Colon (tissue), 2 donors: ENCODE results near the gene C14orf93.

Source experiments
- FAIRE-seq: peaks from 2 replicates; lab custom pipeline; 2012; peaks lifted over from hg19 to GRCh38; lab: Jason Lieb, UNC
- donor health status: control.
- donor health status: control.

Gene C14orf93

DNA sequence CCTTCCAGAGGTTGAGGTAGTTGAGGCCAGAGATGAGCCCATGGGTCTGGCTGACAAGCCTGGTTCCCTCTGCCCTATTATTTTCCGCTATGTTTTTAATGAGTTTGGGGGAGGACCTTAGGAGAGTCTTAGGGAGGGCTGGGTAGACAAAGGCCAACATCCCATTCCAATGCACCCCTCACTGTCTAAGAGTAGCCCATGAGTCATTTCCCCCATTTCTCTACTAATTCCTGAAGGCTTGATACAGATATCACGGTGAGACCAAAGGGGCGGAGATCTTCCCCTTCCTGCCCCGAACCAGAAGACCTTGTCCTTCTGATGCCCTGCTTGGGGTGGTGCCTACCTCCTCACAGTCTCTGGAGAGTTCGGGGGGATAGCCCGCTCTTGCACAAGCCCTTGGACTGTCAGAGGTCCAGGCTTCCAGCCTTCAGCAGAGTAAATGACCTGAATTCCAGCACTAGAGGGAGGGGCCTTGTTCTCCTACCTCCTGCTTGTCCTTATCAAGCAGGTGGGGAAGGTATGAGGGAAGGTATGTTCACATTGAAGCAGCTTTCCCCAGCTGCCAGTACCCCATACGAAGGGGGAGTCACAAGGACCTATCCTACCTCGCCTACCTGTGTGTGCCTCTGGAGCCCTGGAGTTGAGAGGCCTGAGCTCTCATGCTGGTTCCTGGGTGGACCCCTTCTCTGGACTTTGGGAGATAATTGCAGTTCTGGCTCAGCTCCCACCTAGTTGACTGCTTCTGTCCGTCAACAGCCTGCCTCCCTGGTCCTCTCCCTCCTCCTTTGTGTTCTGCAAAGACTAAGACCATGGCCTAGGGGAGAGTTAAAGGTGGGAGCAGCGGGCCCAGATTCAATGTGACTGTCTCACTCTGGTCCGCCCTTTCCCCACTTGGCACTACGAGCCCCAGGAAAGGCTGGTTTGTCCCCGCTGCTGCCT lies 35.7 kb upstream of the C14orf93 start:
- no peak for FAIRE-seq

DNA sequence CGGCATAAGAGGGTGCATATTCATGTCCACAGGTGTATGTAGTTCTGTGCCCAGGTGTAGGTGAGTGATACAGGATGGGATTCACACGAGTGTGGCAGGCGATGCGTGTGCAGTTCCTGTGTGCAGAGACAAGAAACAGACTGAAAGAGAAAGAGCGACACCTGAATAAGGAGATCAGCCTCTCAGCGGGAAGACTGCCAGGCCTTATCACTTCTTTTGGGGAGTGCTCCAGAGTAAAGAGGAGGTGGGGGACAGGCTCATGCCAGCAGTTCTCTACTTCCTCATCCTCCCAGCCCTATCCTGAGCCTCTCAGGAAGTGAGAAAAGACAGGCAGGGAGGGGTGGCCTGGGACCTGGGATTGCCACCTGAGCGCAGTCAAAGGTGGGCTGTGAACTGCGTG lies 34.9 kb upstream of the C14orf93 start:
- FAIRE-seq = no peak

DNA sequence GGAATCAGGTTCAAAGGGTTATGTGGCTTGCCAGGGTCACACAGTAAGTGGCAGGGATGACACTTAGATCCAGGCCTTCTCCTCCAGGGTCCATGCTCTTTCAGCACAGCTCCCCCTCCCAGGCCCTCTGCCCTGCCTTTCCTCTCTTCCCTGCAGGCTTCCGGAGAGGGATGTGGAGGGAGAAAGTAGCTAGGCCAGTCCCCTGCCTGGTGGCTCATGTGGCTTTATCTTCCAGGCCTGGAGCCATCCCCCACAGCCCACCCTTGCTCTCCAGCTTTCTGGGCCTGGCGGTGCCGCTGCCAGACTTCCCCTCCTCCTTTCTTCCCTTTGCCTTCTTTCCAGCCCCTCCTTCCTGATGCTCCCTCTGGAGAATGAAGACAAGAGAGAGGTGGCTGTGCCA lies 33.8 kb upstream of the C14orf93 start:
- no peak for FAIRE-seq

DNA sequence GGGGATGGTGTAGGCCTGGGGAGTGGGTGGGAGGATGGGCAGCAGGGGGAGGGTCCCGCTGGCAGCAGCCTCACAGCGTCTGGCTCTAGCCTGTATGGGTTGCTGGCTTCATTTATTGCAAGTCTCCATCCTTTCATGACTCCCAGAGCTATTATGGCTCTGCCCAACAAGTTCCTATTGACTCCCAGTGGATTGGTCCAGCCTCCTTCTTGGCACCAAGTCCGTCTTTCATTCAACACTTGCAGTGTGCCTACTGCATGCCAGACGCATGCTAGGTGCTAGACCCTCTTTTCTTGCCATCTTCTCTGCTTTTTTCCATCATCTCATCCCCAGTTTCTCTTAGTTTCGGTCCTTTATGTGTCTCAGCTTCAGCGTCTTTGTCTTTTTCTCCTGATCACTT lies 33.2 kb upstream of the C14orf93 start:
- FAIRE-seq = no peak

DNA sequence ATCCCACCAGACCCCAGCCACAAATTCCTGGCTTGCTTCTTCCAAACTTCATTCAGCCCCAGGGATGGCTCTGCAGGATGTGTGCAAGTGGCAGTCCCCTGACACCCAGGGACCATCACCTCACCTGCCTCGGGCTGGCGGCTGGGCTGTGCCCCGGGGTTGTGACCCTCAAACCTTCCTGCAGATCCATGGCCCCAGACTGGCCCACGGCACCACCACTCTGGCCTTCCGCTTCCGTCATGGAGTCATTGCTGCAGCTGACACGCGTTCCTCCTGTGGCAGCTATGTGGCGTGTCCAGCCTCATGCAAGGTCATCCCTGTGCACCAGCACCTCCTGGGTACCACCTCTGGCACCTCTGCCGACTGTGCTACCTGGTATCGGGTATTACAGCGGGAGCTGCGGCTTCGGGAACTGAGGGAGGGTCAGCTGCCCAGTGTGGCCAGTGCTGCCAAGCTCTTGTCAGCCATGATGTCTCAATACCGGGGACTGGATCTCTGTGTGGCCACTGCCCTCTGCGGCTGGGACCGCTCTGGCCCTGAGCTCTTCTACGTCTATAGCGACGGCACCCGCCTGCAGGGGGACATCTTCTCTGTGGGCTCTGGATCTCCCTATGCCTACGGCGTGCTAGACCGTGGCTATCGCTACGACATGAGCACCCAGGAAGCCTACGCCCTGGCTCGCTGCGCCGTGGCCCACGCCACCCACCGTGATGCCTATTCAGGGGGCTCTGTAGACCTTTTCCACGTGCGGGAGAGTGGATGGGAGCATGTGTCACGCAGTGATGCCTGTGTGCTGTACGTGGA lies 32.4 kb upstream of the C14orf93 start, which contains the start of gene PSMB11:
Gene PSMB11, plus strand, starts transcription at position 51 of the 804 bp plus-strand sequence. Its CDS starts 14 bp downstream, at position 65.
- FAIRE-seq = no peak

DNA sequence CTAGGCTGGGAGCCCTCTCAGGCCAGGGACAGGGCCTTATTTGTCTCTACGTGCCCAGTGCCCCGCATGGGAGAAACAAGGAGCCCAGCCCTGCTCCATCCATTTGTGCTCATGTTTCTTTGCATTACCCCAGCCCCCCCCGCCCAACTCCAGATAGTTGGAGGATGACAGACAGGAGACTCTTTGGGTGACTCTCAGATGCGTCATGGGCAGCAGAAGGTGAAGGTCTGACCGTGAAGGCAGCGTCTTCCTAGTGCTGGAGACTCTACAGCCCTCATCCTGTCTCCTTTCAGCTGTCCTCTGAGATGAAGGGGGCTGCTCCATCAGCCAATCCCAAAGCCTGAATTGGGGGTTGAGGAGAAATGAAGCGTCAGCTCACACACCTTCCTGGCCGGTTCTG lies 31.8 kb upstream of the C14orf93 start:
- FAIRE-seq = no peak

DNA sequence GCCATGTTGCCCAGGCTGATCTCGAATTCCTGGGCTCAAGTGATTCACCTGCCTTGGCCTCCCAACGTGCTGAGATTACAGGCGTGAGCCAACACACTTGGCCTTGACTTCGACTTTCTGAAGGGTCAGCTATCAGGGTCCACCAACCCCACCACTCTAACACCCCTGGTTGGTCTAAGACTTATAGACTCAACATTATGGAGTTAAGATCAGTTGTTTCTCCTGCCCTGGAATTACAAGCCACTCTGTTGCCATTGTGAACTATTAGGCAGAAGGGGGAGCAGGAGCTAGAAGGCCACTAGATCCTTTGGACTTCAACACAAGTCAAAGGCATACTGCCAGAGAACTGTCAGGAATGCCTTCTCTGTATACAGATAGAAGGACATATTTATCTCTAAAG lies 30.2 kb upstream of the C14orf93 start:
- FAIRE-seq = no peak

DNA sequence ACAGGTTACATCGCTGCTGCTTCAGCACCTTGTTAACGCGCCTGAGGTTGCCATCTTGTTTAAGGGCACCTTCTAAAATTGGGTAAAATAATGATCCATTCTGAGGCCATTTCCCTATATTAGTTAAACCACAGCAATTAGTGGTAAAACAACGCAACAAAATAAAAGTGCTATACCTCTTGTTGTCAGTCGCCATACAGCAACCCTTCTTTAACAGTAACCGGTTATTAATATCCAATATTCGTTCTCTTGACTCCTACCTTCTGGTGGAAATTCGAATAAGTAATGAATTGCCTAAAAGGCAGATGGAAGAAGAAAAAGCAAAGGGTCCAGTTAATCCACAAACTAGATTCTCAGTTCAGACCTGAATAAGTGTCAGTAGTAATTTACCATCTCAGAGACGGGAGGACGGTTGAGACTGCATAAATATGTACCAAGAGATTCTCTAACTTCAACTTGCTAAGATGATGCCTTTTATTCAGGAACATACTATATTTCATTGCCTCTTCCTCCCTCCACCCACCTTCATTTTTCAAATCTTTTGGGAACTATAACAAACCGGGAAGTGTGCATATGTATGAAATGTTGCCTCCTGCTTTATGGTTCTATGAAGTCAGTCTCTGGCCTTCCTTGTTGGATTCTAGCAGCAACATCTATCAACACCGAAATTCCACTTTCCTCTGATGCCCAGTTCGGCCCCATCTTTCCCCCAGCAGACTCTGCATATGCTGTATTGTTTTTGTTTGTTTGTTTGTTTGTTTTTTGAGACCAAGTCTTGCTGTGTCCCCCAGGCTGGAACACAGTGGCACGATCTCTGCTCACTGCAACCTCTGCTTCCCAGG lies 25.6 kb upstream of the C14orf93 start:
- no peak for FAIRE-seq

DNA sequence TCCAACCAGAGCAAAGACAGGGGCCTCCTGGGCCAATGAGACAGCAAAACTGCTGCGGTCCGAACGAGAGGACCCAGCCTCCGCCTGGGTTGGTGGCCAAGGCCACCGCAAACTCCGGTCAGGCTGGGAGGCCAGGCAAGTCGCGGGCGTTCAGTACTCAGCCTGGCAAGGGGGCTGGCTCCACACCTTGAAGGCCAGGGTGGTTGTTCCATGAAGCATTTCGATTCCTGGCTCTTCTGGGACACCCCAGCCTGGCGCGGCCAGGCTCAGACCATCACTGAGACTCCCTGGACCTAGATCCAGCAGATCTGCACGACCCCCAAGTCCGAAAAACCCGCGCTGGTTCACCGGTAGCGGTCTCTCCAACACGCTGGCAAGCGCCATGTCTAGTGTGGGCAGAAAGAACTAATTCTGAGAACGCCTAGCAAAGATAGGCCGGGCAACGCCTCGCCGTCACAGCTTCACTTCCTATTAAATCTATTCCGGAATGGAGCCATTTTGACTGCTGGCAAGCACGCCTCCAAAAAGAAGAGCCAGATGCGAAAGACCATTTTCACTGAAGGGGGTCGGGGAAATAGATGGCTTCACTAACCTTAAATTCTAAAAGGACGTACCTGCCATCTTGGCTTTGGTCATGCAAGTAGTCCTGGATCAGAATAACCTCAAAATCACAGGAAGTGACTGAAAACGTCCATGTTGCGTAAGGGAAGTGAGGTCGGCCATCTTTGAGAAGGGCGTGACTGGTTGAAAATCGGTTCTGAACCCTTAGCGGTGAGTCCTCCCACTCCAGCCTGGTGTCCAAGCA lies 24.8 kb upstream of the C14orf93 start, which contains the start of gene PSMB5:
Gene PSMB5, minus strand, starts transcription at position 403 of the 805 bp plus-strand sequence. Its CDS starts 19 bp downstream, at position 384.
- no peak for FAIRE-seq

DNA sequence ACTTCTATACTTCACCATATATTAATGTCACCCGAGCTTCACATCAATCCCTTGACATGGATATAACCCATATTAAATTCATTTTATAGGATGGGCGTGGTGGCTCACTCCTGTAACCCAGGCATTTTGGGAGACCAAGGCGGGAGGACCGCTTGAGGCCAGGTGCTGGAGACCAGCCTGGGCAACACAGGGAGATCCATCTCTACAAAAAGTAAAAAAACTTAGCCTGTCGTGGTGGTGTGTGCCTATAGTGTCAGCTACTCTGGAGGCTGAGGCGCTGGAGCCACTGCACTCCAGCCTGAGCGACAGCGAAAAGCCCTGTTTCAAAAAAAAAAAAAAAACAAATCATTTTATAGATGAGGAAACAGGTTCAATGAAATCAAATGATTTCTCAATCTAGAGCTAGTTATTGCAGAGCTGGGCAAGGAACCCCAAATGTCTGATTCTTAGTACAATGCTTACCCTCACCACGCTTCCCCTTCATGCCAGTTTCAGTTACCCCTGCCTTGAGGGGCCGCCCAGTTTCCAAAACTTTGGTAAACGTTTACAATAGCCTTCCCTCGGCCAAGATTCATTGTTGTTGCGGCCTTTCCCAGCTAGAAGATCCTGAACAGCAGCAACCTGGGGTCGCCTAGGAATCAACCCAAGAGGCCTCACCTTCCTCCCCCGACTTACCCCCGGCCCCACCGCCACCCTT lies 24.0 kb upstream of the C14orf93 start:
- FAIRE-seq = no peak

DNA sequence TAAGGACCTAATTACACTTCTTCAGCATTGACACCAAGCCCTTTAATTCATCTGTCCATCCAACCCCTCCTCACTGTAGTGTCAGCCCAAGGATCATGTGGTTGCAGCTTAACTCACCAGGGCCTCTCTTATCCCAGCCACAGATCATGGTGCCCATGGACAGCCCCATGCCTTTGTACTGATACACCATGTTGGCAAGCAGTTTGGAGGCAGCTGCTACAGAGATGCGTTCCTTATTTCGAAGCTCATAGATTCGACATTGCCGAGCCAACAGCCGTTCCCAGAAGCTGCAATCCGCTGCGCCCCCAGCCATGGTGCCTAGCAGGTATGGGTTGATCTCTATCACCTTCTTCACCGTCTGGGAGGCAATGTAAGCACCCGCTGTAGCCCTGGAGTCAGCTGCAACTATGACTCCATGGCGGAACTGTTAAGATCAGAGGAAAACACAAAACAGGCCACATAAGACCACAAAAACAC lies 23.3 kb upstream of the C14orf93 start:
- no peak for FAIRE-seq

DNA sequence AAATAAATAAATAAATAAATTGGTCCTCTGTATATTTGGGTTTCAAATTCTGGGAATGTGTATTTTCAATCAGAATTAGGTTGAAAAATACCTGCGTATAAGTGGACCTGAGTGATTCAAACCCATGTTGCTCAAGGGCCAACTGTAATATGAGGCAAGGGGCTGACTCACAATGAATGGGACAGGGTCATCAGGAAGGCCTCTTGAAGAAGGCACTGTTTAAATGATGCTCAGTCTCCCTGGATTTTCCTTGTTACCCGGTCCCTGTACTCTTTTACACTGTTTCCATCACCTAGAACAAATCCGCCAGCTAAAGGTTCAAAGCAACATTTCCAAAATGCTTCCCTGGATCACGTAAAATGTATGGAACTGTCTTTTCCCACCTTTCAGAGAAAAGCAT lies 21.0 kb upstream of the C14orf93 start:
- no peak for FAIRE-seq

DNA sequence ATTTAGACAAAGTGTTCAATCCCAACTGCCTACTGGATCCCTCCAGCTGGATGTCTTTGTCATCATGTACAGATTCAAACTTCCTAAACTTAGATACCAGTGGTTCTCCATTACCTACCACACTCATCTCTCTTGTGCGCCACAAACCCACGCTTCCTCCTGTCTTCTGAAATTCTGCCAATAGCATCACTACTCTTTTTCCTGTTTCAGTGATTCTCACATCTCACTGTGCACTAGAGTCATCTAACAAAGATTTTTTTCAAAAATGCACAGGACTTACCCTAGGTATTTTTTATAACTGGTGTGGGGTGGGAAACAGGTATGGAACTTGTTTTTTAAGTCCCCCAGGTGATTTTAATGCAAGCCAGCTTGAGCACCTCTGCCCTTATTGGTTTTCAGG lies 18.9 kb upstream of the C14orf93 start:
- FAIRE-seq = no peak

DNA sequence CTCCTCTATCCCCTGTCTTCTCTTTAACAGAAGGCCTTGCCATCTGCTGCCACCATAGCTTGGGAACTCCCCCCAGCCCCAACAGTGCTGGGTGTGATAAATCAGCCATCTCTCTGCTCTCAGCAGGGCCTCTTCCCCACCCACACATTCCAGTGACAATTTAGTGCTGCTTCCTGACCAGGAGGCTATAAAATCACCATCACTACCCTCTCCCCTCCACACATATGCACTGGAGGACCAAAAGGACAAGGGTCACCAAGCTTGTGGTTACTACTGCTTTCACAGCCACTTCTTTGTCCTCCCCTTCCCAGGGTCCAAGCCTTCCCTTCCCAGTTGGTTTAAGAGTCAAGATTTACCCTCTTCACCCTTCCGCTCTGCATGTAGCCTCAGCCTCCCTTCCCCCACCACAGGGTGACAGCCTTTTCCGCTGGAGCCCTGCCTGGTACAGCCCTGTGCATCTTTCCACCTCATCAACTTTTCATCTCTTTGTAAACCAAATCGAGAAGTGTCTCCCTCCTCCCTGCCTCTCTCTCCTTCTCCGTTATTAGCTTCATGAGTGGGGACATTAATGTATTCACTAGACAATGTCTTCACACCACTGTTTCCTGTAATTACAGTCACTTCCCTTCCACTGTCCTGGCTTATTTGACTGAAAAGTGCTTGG lies 15.3 kb upstream of the C14orf93 start:
- no peak for FAIRE-seq

DNA sequence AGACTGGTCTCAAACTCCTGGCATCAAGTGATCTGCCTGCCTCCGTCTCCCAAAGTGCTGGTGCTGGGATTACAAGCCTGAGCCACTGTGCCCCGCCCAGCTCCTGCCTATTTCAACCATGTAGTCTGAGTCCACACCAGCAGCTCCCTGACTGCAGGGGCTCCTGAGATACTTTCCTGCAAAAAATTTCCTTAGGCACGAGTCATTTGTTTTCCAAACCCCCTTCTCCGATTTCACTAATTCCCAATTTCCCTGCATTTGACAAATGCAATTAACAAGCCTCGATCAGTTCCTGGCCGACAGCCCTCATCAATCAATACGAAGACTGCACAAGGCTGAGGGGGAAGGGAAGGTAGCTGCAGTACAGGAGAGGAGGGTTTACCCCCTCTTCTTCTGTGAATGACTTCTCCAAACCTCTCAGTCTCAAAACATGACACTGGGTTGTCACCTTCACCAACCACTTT lies 14.7 kb upstream of the C14orf93 start:
- no peak for FAIRE-seq

DNA sequence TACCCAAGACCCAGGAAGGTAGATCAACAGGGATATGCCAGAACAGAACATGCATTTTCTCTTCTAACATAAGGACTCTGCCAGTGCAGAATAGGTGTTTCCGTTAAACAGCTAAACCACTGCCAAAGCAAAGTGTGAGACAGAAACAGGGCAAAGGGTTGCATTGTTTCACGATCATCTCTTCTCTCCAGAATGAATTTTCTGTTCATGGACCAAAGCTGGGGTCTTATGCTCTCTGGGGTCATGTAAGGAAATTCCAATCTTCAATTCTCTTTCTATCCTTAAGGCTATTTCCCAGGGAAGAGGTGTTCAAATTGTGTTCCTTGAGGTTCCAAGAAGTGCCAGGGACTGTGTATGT lies 13.8 kb upstream of the C14orf93 start:
- FAIRE-seq = no peak

DNA sequence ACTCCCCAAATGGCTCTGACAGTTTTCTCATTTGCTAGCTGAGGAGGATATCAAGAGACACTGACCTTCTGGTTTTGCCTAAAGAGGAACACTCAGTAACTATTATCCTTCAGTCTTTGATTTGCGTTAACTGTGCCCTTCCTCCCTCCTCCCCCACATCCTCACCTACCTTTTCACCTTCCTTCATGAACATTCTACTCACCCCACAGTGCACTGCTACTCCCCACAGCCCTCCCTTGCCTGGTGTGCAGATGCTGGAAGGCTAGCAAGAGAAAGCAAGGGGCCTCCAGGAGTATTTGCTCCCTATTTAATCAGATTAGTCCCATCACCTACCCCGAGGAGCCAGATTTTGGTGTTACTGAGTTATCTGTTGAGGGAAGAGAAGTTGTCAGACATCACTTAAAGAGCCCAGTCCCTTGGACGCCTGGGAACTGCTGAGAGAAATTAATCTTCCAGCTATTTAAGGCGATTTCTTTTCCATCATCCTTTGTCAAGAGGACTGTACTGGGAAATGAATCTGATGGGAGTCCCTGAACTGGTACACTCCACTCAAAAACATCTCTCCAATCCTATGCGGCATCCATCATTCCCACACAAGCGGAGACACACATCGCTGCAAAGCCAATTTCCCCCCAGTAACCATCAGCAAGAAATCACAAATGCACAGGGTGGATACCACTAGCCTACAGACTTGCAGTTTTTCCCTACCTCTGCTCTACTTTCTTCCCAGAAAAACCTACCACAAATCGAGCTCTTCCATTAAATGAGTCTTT lies 13.3 kb upstream of the C14orf93 start:
- FAIRE-seq = no peak

DNA sequence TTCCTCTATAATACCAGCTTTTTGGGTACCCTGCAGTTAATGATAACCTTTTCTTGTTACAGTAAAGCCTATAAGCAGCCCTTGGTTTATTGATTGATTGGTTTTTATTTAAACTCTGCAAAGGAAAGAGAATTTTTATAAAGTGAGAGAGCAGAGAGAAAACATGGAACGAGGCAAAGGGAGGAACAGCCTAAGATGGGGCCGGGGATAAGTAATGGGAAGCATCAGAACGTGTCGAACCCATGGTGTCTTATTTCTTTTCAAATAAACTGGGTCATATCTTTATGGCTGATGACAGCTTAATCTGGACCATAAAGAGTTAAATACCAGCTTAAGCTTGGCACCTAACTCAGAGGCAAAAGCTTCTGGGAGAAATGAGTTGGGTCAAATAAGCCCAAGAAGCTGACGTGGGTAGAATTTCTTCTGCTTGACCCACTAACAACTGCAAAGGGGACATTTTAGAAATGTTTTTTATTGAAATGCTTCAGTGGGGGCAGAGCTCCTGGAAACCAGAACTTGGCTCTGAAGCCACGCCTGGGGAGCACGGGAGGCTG lies 12.0 kb upstream of the C14orf93 start:
- no peak for FAIRE-seq

DNA sequence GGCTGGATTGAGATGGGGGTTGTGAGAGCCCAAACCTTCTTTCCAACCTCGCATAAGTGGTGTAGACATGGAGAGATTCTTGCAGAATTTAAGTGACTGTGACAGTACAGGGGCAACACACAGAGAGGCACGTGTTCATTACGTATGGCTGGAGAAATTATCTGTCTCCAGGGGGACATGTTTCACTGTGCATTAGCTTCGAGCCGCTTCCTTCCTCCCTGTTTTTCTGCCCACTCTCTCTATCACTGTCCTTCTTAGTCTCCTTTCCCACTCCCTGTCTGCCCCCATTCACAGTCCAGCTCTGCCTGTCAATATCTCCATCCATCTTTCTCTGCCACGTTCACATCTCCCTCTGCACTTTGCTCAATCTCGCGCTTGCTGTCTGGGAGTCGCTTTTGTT lies 11.5 kb upstream of the C14orf93 start:
- no peak for FAIRE-seq
